Astrocyte of the cerebellum (primary cell): ENCODE data around the gene TUBA8.
"Not testable (repeated sequence)": the region's sequence is repeated elsewhere in the genome, so short reads cannot be mapped to it uniquely, and the experiment has no call there.

ENCODE experiments used
- DNase-seq: peaks from one replicate; pipeline ENCODE4 v3.0.0-alpha.2; 2011; ENCODE audit warnings: low read depth
- H3K4me3 ChIP-seq: 2 replicates; pipeline ENCODE4 v1.5.1; 2011; ENCODE audit warnings: mild to moderate bottlenecking, low read depth, low read length, moderate library complexity
- CTCF ChIP-seq: IDR thresholded peaks from 2 replicates; pipeline ENCODE4 v1.5.1; 2012; ENCODE audit warnings: low read length, low read depth, moderate library complexity, mild to moderate bottlenecking; ENCODE audit errors: missing control alignments
- in situ Hi-C: cut with HindIII; loops from 2 replicates; pipeline ENCODE4 v1.10.0; 2017; ENCODE audit warnings: low sequenced_read_pairs

Gene TUBA8

DNA sequence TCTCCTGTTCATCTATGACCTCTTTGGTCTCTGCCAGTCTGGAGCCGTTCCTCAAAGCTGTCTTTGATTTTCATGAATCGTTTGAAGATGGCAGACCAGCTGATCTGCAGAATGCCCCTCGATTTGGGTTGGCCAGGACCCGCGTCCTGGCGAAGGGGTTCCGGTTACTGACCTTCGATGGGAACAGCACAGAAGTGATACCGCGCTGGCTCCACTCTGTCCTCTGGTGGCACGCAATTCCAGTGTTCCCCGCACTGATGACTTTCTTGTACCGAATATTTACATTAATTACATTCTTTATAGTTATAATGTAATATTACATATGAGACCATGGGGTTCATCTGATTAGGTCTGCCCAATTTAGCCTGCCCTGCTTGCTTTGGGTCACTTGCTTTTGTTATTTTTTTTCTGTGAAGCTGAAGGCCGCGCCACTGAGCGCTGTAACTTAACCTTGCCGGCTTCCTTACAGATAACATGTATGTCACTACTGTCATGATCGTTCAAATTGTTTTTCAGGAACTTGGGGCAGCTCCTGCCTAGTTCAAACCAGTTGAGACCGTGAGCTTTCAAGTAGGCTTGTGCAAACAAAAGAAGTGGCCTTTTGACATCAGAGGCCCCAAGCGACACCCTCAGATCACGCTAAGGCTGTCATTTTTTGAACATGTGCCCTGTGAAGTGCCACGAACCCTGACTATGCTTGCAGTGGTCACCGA lies 35.2 kb downstream of the TUBA8 start:
- DNase-seq = no peak
- no peak for TF ChIP-seq CTCF
- no peak overlapping the region for H3K4me3 ChIP-seq
- in situ Hi-C loops = no loop called here

- in situ Hi-C loops = no loop called here
- no peak overlapping the region for H3K4me3 ChIP-seq
- no peak for DNase-seq
- TF ChIP-seq CTCF = no peak
These were observed 35.8 kb downstream of the TUBA8 start for GRCh38 chr22:18146389-18146753.

- in situ Hi-C loops = no loop called here
- TF ChIP-seq CTCF = no peak
- no peak overlapping the region for H3K4me3 ChIP-seq
- no peak for DNase-seq
These were observed 37.2 kb downstream of the TUBA8 start for GRCh38 chr22:18147791-18148190.

GRCh38 chr22:18148293-18148965 lies 37.8 kb downstream of the TUBA8 start:
- no peak for TF ChIP-seq CTCF
- DNase-seq = no peak
- H3K4me3 ChIP-seq = no peak overlapping the region
- in situ Hi-C loops = no loop called here

GRCh38 chr22:18152519-18152918 lies 41.9 kb downstream of the TUBA8 start:
- no peak for DNase-seq
- no peak for TF ChIP-seq CTCF
- in situ Hi-C loops = no loop called here
- H3K4me3 ChIP-seq = no peak overlapping the region

DNA sequence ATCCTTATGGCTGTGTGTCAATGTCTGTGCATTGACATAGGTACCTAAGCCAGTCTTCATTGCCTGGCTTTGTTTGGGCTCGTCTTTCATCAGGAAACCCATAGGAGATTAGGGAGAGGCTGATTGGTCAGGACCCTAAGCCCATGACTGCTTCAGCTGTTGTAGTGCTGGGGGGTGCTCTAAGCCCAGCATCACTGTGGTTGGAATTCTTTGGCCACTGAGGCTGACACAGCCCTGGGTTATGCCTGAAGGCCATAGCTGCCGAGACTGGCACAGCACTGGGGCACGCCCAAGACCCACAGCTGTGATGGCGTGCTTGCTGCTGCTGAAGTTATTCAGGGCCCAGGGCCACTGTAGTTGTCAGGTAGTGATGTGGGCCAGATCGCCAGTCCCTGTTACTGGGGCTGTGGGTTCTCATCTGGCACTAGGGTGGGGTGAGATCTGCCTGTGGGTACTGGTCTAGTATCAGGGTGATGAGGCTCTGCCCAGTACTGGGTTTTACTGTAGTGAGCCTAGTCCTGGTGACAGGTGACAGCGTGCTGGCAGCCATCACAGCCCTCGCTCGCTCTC lies 44.3 kb downstream of the TUBA8 start:
- in situ Hi-C loops = no loop called here
- H3K4me3 ChIP-seq = no peak overlapping the region
- no peak for TF ChIP-seq CTCF
- DNase-seq = no peak

DNA sequence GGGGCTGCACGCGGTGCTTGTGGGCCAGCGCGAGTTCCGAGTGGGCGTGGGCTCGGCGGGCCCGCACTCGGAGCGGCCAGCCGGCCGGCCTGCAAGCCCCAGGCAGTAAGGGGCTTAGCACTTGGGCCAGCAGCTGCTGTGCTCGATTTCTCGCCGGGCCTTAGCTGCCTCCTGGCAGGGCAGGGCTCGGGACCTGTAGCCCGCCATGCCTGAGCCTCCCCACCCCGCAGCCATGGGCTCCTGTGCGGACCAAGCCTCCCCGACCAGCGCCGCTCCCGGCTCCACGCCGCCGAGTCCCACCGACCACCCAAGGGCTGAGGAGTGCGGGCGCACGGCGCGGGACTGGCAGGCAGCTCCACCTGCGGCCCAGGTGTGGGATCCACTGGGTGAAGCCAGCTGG lies 44.9 kb downstream of the TUBA8 start:
- in situ Hi-C loops, DNase-seq, H3K4me3 ChIP-seq: not testable (repeated sequence)
